ENCODE data around the gene IMPG1. TPM values are rescaled to one million over a fixed set of nuclear protein-coding genes. Genes with fewer than 3 reads are reported as not detected.

Gene IMPG1, protein sequence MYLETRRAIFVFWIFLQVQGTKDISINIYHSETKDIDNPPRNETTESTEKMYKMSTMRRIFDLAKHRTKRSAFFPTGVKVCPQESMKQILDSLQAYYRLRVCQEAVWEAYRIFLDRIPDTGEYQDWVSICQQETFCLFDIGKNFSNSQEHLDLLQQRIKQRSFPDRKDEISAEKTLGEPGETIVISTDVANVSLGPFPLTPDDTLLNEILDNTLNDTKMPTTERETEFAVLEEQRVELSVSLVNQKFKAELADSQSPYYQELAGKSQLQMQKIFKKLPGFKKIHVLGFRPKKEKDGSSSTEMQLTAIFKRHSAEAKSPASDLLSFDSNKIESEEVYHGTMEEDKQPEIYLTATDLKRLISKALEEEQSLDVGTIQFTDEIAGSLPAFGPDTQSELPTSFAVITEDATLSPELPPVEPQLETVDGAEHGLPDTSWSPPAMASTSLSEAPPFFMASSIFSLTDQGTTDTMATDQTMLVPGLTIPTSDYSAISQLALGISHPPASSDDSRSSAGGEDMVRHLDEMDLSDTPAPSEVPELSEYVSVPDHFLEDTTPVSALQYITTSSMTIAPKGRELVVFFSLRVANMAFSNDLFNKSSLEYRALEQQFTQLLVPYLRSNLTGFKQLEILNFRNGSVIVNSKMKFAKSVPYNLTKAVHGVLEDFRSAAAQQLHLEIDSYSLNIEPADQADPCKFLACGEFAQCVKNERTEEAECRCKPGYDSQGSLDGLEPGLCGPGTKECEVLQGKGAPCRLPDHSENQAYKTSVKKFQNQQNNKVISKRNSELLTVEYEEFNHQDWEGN
- total RNA-seq: not detected
- long read RNA-seq: 0 reads

DNA sequence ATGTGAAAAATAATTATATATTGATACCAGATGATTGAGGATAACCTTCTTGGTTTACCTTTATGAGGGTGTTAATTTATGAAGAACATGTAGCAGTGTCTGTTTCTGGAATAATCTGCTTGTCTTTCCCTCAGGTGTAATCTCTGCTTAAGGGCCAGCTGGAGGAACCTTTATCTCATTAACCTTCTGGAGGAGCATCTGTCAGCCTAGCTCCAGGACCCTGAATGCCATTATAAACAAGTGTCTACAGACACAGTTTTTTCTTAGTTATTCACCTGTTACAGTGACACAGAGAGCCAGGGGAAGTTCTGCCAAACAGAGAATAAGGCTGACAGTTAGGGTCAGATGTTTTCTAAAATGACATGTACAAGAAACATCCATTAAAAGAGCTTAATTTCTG lies at the start of gene IMPG1:
TSS of gene IMPG1 (minus strand) at position 101 of the 400 bp plus-strand sequence. CDS start 174 bp downstream, outside the sequence.
- no peak for TF ChIP-seq POLR2A (IDR thresholded peaks at IDR 0.05)
- TF ChIP-seq, protein P1, sequence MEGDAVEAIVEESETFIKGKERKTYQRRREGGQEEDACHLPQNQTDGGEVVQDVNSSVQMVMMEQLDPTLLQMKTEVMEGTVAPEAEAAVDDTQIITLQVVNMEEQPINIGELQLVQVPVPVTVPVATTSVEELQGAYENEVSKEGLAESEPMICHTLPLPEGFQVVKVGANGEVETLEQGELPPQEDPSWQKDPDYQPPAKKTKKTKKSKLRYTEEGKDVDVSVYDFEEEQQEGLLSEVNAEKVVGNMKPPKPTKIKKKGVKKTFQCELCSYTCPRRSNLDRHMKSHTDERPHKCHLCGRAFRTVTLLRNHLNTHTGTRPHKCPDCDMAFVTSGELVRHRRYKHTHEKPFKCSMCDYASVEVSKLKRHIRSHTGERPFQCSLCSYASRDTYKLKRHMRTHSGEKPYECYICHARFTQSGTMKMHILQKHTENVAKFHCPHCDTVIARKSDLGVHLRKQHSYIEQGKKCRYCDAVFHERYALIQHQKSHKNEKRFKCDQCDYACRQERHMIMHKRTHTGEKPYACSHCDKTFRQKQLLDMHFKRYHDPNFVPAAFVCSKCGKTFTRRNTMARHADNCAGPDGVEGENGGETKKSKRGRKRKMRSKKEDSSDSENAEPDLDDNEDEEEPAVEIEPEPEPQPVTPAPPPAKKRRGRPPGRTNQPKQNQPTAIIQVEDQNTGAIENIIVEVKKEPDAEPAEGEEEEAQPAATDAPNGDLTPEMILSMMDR (IDR thresholded peaks at IDR 0.05): no peak
- H3K4me3 ChIP-seq: no peak within 1 kb of the TSS
- H3K4me1 ChIP-seq: no peaks in the 10 kb centered on the region
- no peak within 1 kb of the TSS for H3K27ac ChIP-seq
- no peaks in the 10 kb centered on the region for H3K27me3 ChIP-seq
- intact Hi-C loops (cut with DNase I): no loop called here
- ATAC-seq (no peak), DNase-seq (no peak)
- no peaks in the 10 kb centered on the region for H3K9me3 ChIP-seq
- no peaks in the 10 kb centered on the region for H3K36me3 ChIP-seq

- intact Hi-C loops (cut with DNase I): no loop called here
- Histone ChIP-seq H3K27ac (no peak overlapping the region), H3K27me3 (no peaks in the 10 kb centered on the region), H3K4me3 (no peak overlapping the region), H3K4me1 (no peaks in the 10 kb centered on the region), H3K36me3 (no peaks in the 10 kb centered on the region), H3K9me3 (no peaks in the 10 kb centered on the region)
- DNase-seq: no peak
- TF ChIP-seq POLR2A (IDR thresholded peaks at IDR 0.05): no peak
- TF ChIP-seq, protein P1 (IDR thresholded peaks at IDR 0.05): no peak
- no peak for ATAC-seq
Measured at GRCh38 chr6:76120302-76120701, 47.8 kb upstream of the IMPG1 start.

GRCh38 chr6:76073281-76073680 lies 819 bp upstream of the IMPG1 start:
- ATAC-seq (no peak), DNase-seq (no peak)
- intact Hi-C loops (cut with DNase I): no loop called here
- Histone ChIP-seq H3K27me3 (no peaks in the 10 kb centered on the region), H3K4me3 (no peak overlapping the region), H3K9me3 (no peaks in the 10 kb centered on the region), H3K4me1 (no peaks in the 10 kb centered on the region), H3K36me3 (no peaks in the 10 kb centered on the region), H3K27ac (no peak overlapping the region)
- TF ChIP-seq, protein P1 (IDR thresholded peaks at IDR 0.05): no peak
- TF ChIP-seq POLR2A (IDR thresholded peaks at IDR 0.05): no peak

GRCh38 chr6:76057469-76057868 lies 15.0 kb downstream of the IMPG1 start:
- H3K36me3 ChIP-seq: no peaks in the 10 kb centered on the region
- intact Hi-C loops (cut with DNase I): no loop called here
- H3K4me1 ChIP-seq: no peaks in the 10 kb centered on the region
- no peak overlapping the region for H3K4me3 ChIP-seq
- no peaks in the 10 kb centered on the region for H3K27me3 ChIP-seq
- no peak overlapping the region for H3K27ac ChIP-seq
- no peak for ATAC-seq
- no CpG with 5 or more reads among the region's 1 CpG for WGBS (ENCODE audit: insufficient coverage, low coverage, low lambda C conversion rate, missing lambda C conversion rate)
- no peaks in the 10 kb centered on the region for H3K9me3 ChIP-seq
- TF ChIP-seq, protein P1 (IDR thresholded peaks at IDR 0.05): no peak
- no peak for TF ChIP-seq POLR2A (IDR thresholded peaks at IDR 0.05)
- no peak for DNase-seq
